GM19397 (cell line): ENCODE results near the gene RAB33A.

Experiments used
- ATAC-seq: cut with Tn5 transposase; IDR thresholded peaks from one replicate; pipeline ENCODE4 v1.9.1; 2021; ENCODE audit warnings: mild to moderate bottlenecking, moderate library complexity; ENCODE audit not compliant: unreplicated experiment

Gene RAB33A

DNA sequence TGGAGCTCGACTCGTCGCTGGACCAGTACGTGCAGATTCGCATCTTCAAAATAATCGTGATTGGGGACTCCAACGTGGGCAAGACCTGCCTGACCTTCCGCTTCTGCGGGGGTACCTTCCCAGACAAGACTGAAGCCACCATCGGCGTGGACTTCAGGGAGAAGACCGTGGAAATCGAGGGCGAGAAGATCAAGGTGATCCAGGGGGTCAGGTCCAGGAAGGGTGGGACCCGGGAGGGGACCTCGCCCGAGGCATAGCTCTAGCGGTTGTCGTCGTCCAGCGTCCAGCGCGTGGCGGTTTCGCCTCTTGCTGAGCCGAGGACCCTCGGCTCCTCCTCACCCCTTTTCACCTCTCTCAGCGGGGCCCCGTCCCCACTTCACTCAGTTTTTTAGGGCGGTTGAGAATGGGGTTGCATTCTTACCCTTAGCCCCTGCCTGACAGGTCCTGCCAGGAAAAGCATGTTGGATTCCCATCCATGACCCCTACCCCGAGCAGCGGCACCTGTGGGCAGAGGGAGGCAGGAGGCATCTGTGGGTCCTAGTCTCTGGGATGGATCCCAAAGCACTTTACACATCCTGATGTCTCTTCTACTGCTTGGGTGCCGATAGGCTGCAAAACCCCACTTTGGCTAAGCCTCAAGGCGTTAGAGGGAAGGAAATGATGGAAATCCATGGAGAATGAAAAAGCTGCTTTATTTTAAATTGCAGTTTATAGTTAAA is 524 bp downstream of the RAB33A start:
- no peak for ATAC-seq

DNA sequence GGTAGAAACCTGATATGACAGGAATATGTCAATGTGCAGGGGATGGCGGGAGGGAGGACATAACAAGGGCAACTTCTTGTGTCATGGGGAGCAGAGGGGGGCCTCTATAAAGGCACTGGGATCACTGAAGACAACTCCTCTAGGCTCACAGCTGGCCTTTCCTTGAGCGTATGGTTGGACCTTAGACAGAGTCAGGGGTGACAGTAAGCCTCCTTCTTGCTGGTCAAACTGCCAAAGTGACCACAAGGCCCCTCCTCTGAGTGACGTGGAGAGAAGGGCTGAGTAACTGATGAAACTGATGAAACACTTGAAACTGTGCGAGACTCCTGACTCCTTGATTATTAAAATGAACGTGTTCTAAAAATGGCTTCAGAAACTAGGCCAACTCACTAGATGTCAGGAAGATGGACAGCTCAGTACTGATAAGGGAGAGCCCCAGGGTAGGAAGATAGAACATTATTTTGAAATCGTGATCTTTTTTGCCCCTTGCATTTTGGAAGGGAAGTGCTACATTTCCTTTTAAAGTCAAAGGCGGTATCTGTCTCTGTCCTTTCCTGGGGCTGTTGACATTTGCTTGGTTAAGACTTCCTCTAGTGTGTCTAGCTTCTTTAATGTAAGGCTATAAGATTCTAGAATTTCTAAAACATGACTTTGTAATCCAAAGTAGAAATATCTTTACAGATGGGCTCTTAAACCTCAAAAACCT is 1.6 kb downstream of the RAB33A start:
- ATAC-seq = no peak

DNA sequence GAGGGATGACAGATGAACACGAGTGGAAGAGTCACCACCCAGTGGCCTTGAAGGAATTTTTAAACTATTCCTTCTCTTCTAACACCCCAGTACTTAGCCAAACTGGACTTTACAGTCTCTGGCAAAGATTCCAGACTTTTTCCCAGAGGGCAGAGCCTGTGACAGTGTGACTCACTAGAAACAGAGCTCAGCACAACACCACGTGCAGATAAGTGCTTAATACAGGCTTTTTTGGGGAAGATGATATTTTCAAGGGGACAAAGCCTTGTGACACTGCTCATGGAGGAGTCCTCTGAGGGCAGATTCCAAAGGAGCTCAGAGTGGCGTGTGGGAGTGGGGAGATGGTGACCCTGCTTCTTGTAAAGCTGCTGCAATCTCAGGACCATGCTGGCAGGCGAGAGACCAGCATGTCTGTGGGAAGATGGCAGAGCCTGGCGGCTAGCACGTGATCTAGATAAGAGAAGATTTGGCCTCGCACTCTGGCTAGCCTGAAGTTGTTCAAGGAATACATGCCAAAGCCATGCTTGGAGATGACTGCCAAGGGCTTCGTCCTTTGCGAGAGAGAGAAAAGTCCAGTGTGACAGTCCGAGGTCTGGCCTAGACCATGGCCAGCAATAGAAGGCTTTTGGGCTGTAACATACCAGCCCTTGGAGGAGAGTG is 2.4 kb downstream of the RAB33A start:
- ATAC-seq = no peak

DNA sequence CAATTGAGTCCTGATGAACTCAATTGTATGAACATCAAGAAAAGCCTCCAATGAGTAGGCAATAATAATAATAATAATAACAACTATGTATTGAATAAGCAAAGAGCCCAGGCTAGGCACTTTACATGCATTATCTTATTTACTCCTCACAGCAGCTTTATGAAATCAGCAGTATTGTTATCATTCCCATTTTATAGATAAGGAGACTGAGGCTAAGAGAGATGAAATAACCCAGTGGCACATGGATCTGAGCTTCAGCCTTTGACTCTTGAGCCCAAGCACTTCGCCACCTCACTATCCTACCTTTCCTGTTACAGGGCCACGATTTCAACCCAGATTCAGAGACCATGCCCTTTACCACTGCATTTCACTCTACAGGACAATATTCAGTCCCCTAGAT is 3.2 kb downstream of the RAB33A start:
- ATAC-seq = no peak

DNA sequence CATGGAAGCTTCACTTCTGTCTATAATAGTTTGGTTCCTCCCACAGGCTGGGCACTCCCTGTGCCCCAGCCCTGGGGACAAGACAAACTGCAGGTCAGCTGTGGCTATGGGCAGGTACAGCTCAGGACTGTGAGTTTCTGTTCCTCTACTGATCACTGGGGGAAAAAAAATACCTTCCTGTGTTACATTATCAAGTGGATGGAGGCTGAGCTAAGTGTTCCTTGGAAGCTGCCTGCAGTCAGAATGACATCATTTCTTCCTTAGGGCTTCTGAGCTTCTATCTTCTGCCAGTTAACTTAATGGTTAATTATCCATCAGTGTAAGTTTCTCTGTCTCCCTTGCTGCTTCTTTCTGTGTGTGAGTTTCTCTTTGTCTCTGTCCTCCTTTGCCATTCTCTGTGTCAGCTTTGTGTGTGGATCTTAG is 4.6 kb downstream of the RAB33A start:
- peak; percentile 87 for ATAC-seq

DNA sequence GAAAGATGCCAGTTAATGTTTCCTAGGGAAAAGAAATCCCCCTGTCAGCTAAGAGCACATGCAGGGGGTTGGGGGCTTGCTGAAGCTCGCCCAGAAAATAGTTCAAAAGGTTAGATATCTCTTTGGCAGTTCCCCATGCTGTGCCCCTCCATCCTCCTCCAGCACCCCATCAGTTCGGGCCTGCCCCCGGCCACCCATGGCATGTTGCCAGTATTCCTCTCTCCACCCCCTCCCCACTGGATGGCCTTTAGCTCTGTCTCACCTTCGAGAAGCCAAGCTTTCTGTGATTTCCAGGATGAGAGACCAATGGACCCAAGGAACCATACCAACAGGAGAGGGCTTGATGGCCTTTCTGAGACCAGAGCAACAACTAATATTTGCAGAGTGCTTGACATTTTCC is 5.2 kb downstream of the RAB33A start:
- no peak for ATAC-seq

DNA sequence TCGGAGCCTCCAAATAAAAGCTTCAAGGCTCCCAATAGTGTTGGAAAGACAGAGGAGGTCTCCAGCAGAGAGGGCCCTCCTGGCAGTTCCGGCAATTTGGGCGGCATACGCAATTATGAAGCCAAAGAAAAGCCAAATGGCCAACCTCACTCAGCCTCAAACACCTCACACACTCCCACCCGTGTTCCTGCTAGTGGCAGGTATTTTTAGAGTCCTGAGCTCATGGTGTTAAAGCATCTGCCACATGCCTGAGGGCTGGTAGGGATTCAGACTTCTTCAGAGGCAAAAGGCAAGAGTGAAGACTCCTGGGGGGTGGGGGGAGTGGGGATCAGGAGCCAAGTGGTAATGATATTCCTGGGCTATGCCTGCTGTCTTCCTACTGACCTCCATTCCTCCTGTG is 7.4 kb downstream of the RAB33A start:
- no peak for ATAC-seq

DNA sequence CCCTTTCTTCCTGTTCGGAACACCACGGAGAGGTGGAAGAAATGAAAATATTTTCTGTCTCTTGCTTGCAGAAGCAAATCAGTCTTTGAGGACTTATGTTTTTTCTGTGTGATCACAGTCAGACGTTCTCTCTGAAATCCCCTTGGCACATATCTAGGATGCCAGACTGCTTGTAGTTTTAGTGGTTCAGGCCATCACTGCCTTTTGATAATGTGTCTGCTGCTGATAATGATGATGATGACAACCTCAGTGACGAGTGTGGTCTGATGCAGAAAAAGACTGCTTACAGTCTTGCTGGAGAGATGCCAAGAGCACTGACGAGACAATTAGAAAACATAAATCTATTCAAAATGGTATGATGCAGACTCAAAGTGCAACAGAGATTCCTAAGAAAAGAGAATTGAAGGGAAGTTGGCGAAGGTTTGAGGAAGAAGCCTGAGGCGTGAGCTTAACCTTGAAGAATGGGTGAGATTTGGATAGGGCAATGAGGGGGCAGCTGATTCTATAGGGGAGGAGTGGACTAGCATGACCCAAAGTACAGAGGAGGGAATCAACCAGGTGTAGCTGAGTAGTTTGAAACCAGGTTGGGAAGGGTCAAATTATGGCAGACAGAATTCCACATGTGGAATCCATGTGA is 7.9 kb downstream of the RAB33A start:
- ATAC-seq = no peak

DNA sequence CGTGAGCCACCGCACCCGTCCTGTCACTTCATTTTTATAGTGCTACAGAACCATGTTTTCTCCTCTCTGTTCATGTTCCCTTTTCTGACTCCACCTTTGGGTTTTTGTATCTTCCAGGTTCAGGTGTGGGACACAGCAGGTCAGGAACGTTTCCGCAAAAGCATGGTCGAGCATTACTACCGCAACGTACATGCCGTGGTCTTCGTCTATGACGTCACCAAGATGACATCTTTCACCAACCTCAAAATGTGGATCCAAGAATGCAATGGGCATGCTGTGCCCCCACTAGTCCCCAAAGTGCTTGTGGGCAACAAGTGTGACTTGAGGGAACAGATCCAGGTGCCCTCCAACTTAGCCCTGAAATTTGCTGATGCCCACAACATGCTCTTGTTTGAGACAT is 12.4 kb downstream of the RAB33A start:
- no peak for ATAC-seq

DNA sequence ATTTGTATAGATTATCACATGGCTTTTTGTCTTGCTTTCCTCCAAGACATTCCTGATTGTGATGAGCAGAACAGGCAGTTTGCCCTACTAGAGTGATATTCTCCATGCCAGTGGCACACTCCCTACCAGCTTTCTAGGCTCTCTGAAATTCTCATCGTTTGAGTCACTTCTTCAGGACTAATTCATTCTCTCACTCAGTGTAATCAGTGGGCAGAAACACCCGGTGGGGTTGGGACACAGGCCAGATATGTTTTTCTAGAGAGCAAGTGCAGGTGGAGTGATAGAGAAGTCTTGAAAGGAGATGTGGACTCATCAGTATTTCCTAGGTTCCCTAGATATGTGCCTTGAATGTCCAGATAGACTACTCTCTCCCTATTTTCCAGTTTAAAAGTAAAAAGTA is 13.1 kb downstream of the RAB33A start:
- no peak for ATAC-seq

DNA sequence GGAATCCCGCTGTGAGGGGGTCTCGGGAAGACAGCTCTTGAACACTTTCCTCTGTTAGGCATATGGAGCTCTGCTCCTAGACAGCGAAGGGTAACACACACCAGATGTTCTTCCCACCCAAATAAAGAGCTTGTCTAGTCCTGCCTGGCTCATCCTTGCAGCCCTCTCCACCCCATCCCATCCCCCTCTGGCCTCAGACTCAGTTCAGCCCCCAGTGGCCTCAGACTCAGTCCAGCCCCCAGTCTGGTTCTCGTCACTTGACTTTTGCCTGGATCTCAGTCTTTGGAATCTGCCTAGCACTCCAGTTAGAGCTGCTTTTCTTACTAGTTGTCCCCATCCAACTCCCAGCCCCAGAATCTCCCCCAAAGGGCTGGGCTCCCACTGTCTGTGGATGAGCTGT is 14.9 kb downstream of the RAB33A start:
- no peak for ATAC-seq

DNA sequence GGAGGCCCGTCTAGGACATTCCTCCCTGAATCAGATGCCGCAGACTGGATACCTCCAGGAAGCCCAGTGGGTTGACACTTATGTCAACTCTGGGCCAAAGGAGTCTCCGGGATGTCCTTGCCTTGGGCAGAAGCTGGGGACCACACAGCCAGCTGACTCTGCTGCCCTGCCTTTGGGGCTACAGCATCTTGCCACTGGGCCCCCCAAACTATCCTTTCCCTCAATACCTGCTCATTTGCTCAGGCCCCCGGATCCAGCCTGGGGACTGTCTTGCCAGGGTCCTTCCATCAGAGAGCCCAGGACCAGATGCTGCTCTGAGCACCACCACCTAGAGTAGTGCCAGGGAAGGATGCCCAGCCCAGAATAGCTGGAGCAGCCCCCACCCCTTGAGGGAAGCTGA is 19.0 kb downstream of the RAB33A start:
- ATAC-seq = no peak

DNA sequence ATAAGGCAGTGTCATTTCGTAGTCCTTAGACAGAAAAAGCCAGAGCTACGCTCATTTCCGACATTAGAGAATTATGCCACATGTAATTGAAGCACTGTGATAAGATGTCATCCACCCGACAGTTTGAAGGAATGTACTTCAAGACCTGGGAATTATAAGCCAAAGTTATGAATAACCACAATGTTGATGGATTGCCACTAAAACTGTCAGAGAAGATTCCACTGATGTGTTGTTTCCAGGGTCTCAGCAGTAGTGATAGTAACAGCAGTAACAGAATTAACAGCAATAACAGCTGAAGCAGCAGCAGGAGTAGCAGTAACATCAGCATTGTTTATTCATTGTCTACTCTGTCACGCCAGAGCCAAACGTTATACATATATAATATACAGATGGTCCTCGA is 24.7 kb downstream of the RAB33A start:
- ATAC-seq = no peak

DNA sequence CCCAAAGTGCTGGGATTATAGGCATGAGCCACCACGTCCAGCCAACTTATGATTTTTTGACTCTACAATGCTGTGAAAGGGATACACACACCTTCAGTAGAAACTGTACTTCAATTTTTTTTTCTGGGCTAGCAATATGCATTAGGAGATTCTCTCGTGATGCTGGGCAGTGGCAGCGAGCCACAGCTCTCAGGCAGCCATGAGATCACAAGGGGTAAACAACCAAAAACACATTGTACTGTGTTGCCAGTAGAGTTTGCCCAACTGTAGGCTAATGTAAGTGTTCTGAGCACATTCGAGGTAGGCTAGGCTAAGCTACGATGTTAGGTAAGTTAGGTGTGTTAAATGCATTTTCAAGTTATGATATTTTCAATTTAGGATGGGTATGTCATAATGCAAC is 25.7 kb downstream of the RAB33A start:
- ATAC-seq = no peak

DNA sequence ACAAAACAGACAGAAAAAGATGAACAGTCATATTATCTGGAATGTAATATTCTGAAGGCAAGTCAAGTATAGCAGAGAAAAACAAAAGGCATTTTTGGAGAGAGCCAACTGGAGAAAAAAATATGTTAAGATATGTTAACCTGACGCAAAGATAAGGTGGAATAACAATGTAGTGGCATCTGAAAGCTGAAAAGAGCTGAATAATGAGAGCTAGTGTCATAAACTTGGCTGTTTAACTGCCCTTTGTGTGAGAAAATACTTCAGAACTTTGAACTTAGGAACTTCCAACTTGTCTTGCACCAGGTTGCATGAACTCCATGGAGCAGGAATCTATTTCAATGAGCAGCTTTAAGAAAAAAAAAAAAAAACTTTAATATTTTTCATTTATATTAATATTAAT is 32.9 kb downstream of the RAB33A start:
- no peak for ATAC-seq

DNA sequence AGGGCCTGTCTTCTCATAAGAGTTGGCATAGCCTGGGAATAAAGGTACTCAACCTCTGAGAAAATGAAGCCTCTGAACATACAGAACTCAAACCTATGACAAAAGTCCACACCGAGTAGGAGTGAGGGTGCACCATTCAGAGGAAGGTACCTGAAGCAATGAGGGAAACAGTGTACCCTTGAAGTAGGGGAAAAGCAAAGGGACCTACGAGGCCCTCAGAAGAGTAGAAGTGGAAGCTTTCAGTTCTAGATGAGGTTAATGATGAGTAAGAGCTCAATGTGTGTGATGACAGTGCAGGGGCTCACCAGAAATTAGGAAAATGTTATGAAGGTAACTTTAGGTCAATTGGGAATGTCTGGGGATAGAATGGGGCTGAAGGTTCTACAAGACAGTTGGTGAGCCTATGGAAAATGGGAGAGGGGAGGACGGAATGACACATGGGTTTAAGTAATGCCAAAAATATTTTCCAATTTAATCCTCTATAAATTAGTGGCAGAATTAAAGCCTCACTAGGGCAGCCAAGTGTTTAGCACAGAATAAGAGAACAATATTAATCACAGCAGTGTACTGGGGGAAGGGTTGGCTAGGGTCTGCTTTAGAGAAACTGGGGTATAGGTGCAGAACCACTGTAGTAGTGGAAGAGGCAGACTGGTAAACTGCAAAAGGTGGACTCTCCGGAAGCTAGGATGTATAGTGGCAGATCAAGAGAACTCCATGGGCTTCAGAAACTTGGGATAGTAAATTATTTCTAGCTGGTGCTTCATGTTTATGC is 39.8 kb downstream of the RAB33A start:
- ATAC-seq = no peak

DNA sequence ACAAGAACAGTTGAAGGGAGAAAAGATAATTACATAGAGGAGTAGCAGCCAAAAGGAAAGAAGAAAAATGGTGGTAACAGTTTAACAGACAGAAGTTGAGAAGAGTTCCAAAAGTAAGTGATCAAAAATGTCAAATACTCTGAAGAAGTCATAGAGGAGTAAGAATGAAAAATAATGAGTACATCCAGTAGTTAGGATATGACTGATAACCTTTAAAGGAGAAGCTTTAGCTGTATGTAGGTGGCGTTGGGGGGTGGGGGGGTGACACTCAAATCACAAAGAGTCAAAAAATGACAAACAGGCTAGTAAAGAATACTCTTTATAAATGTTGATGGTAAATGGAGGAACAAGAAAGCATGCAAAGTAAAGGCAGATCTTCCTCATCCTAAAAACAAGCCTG is 40.6 kb downstream of the RAB33A start:
- no peak for ATAC-seq

DNA sequence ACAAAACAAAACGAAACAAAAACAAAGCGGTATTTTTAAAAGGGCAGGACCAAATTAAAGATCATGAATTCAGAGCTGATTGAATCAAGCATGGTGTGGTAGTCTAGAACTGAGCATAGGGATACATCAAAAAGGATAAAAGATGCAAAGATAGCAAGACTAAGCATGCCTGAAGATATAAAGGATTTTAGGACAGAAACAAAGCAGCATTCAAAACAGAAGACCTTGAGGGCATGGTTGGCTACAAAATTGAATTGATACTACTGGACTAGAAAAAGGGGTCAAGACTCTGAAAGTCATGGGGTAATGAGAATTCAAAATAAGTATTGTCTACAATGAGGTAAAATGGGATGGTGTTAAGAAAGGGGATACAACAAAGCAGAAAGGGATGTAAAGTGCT is 41.6 kb downstream of the RAB33A start:
- no peak for ATAC-seq

DNA sequence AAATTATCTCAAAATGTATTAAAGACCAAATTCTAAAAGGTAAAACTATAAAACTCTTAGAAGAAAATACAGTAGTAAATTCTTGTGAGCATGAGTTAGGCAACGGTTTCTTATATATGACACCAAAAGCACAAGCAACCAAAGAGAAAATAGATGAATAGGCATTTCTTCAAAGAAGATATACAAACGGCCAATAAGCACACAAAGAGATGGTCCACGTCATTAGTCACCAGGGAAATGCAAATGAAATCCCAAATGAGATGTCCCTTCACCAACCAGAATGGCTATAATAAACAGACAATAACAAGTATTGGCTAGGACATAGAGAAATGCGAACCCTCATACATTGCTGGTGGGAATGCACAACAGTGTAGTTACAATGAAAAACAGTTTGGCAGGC is 44.6 kb downstream of the RAB33A start:
- ATAC-seq = no peak

DNA sequence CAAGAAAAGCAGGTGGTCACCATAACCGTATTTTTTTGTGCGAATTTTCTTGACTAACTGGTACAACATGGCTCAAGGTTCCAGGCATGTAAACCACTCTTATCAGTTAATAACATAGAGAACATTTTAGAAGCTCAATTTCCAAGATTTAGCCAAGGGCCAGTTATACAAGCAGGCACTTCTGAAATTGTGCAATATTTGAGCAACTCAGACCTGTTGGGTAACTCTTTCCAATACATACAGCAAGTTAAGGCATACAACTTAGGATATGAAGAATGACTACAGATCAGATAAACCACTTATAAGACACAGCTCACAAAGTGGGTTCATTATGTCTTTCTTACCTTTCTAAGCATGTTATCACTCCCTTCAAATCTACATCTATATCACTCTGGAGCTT is 53.0 kb downstream of the RAB33A start:
- ATAC-seq = no peak

DNA sequence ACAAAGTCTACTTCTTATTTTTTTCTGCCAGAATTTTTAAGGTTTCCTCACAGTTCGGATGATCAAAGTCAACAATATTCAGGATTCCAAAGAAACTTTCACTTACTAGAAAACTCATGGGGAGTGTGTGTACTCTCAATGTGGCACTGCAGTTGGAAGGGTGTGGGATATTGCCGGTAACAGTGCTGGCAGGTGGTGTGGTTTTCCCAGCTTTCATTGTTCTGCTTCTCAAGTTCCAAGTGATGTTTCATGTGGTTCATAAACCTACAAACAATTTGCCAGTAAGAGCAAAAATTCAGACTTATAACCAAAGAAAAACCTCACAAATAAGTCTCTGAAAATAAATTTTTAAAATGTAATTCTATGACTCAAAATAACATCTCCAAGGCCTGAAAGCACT is 57.1 kb downstream of the RAB33A start:
- ATAC-seq = no peak
